Measurements from ENCODE around the gene DNAJB11.

DNA sequence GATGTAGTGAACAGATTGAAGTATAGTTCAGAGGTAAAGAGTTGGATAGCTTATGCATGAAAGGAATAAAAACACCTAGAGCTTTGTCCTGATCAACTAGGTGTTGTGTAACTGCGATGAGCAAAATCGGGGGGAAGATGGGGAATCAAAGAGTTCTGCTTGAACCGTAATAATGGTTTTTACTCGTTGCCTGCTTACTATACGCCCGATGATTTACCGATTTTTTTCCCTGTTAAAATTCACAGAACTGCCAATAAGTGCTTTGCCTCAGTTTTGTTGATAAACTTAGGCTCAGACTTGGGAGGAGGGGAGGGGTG lies 783 bp upstream of the DNAJB11 start:
- TF ChIP-seq, protein P1, sequence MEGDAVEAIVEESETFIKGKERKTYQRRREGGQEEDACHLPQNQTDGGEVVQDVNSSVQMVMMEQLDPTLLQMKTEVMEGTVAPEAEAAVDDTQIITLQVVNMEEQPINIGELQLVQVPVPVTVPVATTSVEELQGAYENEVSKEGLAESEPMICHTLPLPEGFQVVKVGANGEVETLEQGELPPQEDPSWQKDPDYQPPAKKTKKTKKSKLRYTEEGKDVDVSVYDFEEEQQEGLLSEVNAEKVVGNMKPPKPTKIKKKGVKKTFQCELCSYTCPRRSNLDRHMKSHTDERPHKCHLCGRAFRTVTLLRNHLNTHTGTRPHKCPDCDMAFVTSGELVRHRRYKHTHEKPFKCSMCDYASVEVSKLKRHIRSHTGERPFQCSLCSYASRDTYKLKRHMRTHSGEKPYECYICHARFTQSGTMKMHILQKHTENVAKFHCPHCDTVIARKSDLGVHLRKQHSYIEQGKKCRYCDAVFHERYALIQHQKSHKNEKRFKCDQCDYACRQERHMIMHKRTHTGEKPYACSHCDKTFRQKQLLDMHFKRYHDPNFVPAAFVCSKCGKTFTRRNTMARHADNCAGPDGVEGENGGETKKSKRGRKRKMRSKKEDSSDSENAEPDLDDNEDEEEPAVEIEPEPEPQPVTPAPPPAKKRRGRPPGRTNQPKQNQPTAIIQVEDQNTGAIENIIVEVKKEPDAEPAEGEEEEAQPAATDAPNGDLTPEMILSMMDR (IDR thresholded peaks at IDR 0.05): no peak
- TF ChIP-seq KDM5A (IDR thresholded peaks at IDR 0.05) (no peak), NPAS2 (CRISPR knock-in tag; IDR thresholded peaks at IDR 0.05; ENCODE audit: borderline replicate concordance) (no peak), ZFP36 (IDR thresholded peaks at IDR 0.05; ENCODE audit: borderline replicate concordance, partially characterized antibody) (no peak), NR3C1 (IDR thresholded peaks at IDR 0.05) (no peak), EP300 (IDR thresholded peaks at IDR 0.05) (no peak), POLR2A (IDR thresholded peaks at IDR 0.05; ENCODE audit: low read length) (no peak), ELK1 (IDR thresholded peaks at IDR 0.05; ENCODE audit: low read depth, low read length) (no peak), MAX (IDR thresholded peaks at IDR 0.05) (no peak), MAFK (IDR thresholded peaks at IDR 0.05; ENCODE audit: partially characterized antibody) (no peak), SREBF2 (IDR thresholded peaks at IDR 0.05) (no peak)
